ENCODE data around the gene RABGAP1.

RABGAP1 gene

GRCh38 chr9:123090956-123091355 is 150.1 kb downstream of the RABGAP1 start:
- Histone ChIP-seq H3K36me3 (ENCODE audit: insufficient read depth, low read depth, low read length) (peaks cover 93% of the 10 kb centered on the region), H3K4me1 (ENCODE audit: insufficient read depth, low read length) (no peaks in the 10 kb centered on the region; the same call in 1 of the 2 replicates), H3K9me3 (ENCODE audit: insufficient read depth, low read depth, low read length) (no peaks in the 10 kb centered on the region), H3K27ac (ENCODE audit: low read length) (no peak overlapping the region), H3K4me3 (ENCODE audit: low read length) (no peak overlapping the region), H3K27me3 (ENCODE audit: insufficient read depth, low read length) (no peaks in the 10 kb centered on the region), H3K9ac (ENCODE audit: low read depth, low read length) (no peak overlapping the region)

GRCh38 chr9:123091459-123091858 is 150.6 kb downstream of the RABGAP1 start:
- no peaks in the 10 kb centered on the region; the same call in 1 of the 2 replicates for H3K4me1 ChIP-seq (ENCODE audit: insufficient read depth, low read length)
- H3K27me3 ChIP-seq (ENCODE audit: insufficient read depth, low read length): no peaks in the 10 kb centered on the region
- H3K36me3 ChIP-seq (ENCODE audit: insufficient read depth, low read depth, low read length): peaks cover 92% of the 10 kb centered on the region

GRCh38 chr9:123093141-123093540 is 152.3 kb downstream of the RABGAP1 start:
- Histone ChIP-seq H3K4me3 (ENCODE audit: low read length) (no peak overlapping the region), H3K9ac (ENCODE audit: low read depth, low read length) (no peak overlapping the region), H3K27ac (ENCODE audit: low read length) (no peak overlapping the region), H3K9me3 (ENCODE audit: insufficient read depth, low read depth, low read length) (no peaks in the 10 kb centered on the region), H3K27me3 (ENCODE audit: insufficient read depth, low read length) (no peaks in the 10 kb centered on the region), H3K4me1 (ENCODE audit: insufficient read depth, low read length) (peaks cover 13% of the 10 kb centered on the region), H3K36me3 (ENCODE audit: insufficient read depth, low read depth, low read length) (peaks cover 93% of the 10 kb centered on the region)

More at GRCh38 chr9:123091459-123091858, 150.6 kb downstream of the RABGAP1 start:
- Histone ChIP-seq H3K9me3 (ENCODE audit: insufficient read depth, low read depth, low read length) (no peaks in the 10 kb centered on the region), H3K4me3 (ENCODE audit: low read length) (no peak overlapping the region), H3K27ac (ENCODE audit: low read length) (no peak overlapping the region), H3K9ac (ENCODE audit: low read depth, low read length) (no peak overlapping the region)

- Histone ChIP-seq H3K4me3 (ENCODE audit: low read length) (no peak overlapping the region), H3K9ac (ENCODE audit: low read depth, low read length) (no peak overlapping the region), H3K27ac (ENCODE audit: low read length) (no peak overlapping the region), H3K9me3 (ENCODE audit: insufficient read depth, low read depth, low read length) (no peaks in the 10 kb centered on the region), H3K27me3 (ENCODE audit: insufficient read depth, low read length) (no peaks in the 10 kb centered on the region), H3K36me3 (ENCODE audit: insufficient read depth, low read depth, low read length) (peaks cover 92% of the 10 kb centered on the region), H3K4me1 (ENCODE audit: insufficient read depth, low read length) (peaks cover 23% of the 10 kb centered on the region)
Measured at GRCh38 chr9:123096987-123097386, 156.2 kb downstream of the RABGAP1 start.

GRCh38 chr9:123097430-123098095 is 156.7 kb downstream of the RABGAP1 start:
- no peaks in the 10 kb centered on the region for H3K27me3 ChIP-seq (ENCODE audit: insufficient read depth, low read length)
- H3K36me3 ChIP-seq (ENCODE audit: insufficient read depth, low read depth, low read length): peaks cover 92% of the 10 kb centered on the region

GRCh38 chr9:123098096-123098459 is 157.3 kb downstream of the RABGAP1 start:
- Histone ChIP-seq H3K27ac (ENCODE audit: low read length) (no peak overlapping the region), H3K36me3 (ENCODE audit: insufficient read depth, low read depth, low read length) (peaks cover 92% of the 10 kb centered on the region), H3K9ac (ENCODE audit: low read depth, low read length) (peak overlapping the region; percentile 17; the same call in 1 of the 2 replicates), H3K4me1 (ENCODE audit: insufficient read depth, low read length) (peaks cover 31% of the 10 kb centered on the region), H3K9me3 (ENCODE audit: insufficient read depth, low read depth, low read length) (no peaks in the 10 kb centered on the region), H3K4me3 (ENCODE audit: low read length) (peak overlapping the region; percentile 34; the same call in 1 of the 2 replicates), H3K27me3 (ENCODE audit: insufficient read depth, low read length) (no peaks in the 10 kb centered on the region)

More at GRCh38 chr9:123097430-123098095, 156.7 kb downstream of the RABGAP1 start:
- Histone ChIP-seq H3K4me1 (ENCODE audit: insufficient read depth, low read length) (peaks cover 28% of the 10 kb centered on the region), H3K27ac (ENCODE audit: low read length) (no peak overlapping the region), H3K4me3 (ENCODE audit: low read length) (peak overlapping the region; percentile 34; the same call in 1 of the 2 replicates), H3K9ac (ENCODE audit: low read depth, low read length) (peak overlapping the region; percentile 17; the same call in 1 of the 2 replicates), H3K9me3 (ENCODE audit: insufficient read depth, low read depth, low read length) (no peaks in the 10 kb centered on the region)

- no peak overlapping the region for H3K27ac ChIP-seq (ENCODE audit: low read length)
- peaks cover 32% of the 10 kb centered on the region for H3K4me1 ChIP-seq (ENCODE audit: insufficient read depth, low read length)
- H3K9me3 ChIP-seq (ENCODE audit: insufficient read depth, low read depth, low read length): no peaks in the 10 kb centered on the region
- H3K9ac ChIP-seq (ENCODE audit: low read depth, low read length): peak overlapping the region; percentile 12; the same call in 1 of the 2 replicates
- H3K27me3 ChIP-seq (ENCODE audit: insufficient read depth, low read length): no peaks in the 10 kb centered on the region
- H3K36me3 ChIP-seq (ENCODE audit: insufficient read depth, low read depth, low read length): peaks cover 91% of the 10 kb centered on the region
- no peak overlapping the region for H3K4me3 ChIP-seq (ENCODE audit: low read length)
Measured at GRCh38 chr9:123099042-123099441, 158.2 kb downstream of the RABGAP1 start.

- Histone ChIP-seq H3K27ac (ENCODE audit: low read length) (no peak overlapping the region), H3K4me3 (ENCODE audit: low read length) (no peak overlapping the region), H3K9ac (ENCODE audit: low read depth, low read length) (no peak overlapping the region), H3K27me3 (ENCODE audit: insufficient read depth, low read length) (no peaks in the 10 kb centered on the region), H3K9me3 (ENCODE audit: insufficient read depth, low read depth, low read length) (no peaks in the 10 kb centered on the region), H3K4me1 (ENCODE audit: insufficient read depth, low read length) (peaks cover 32% of the 10 kb centered on the region), H3K36me3 (ENCODE audit: insufficient read depth, low read depth, low read length) (peaks cover 93% of the 10 kb centered on the region)
Measured at GRCh38 chr9:123099548-123099947, 158.7 kb downstream of the RABGAP1 start.

- H3K27me3 ChIP-seq (ENCODE audit: insufficient read depth, low read length): no peaks in the 10 kb centered on the region
- H3K4me1 ChIP-seq (ENCODE audit: insufficient read depth, low read length): peaks cover 25% of the 10 kb centered on the region
- H3K9ac ChIP-seq (ENCODE audit: low read depth, low read length): no peak overlapping the region; the same call in 1 of the 2 replicates
- peaks cover 86% of the 10 kb centered on the region for H3K36me3 ChIP-seq (ENCODE audit: insufficient read depth, low read depth, low read length)
- H3K9me3 ChIP-seq (ENCODE audit: insufficient read depth, low read depth, low read length): no peaks in the 10 kb centered on the region
- H3K4me3 ChIP-seq (ENCODE audit: low read length): no peak overlapping the region
- H3K27ac ChIP-seq (ENCODE audit: low read length): peak overlapping the region; percentile 7
Measured at GRCh38 chr9:123102375-123103113, 161.7 kb downstream of the RABGAP1 start.

GRCh38 chr9:123104807-123105206 is 164.0 kb downstream of the RABGAP1 start:
- peaks cover 12% of the 10 kb centered on the region for H3K4me1 ChIP-seq (ENCODE audit: insufficient read depth, low read length)
- H3K9me3 ChIP-seq (ENCODE audit: insufficient read depth, low read depth, low read length): no peaks in the 10 kb centered on the region
- H3K27me3 ChIP-seq (ENCODE audit: insufficient read depth, low read length): no peaks in the 10 kb centered on the region
- no peak overlapping the region for H3K27ac ChIP-seq (ENCODE audit: low read length)
- peaks cover 84% of the 10 kb centered on the region for H3K36me3 ChIP-seq (ENCODE audit: insufficient read depth, low read depth, low read length)
- H3K9ac ChIP-seq (ENCODE audit: low read depth, low read length): no peak overlapping the region
- no peak overlapping the region for H3K4me3 ChIP-seq (ENCODE audit: low read length)

GRCh38 chr9:123105490-123105889 is 164.7 kb downstream of the RABGAP1 start:
- H3K4me1 ChIP-seq (ENCODE audit: insufficient read depth, low read length): peaks cover 12% of the 10 kb centered on the region
- no peaks in the 10 kb centered on the region for H3K27me3 ChIP-seq (ENCODE audit: insufficient read depth, low read length)
- no peak overlapping the region for H3K27ac ChIP-seq (ENCODE audit: low read length)
- no peaks in the 10 kb centered on the region for H3K9me3 ChIP-seq (ENCODE audit: insufficient read depth, low read depth, low read length)
- H3K4me3 ChIP-seq (ENCODE audit: low read length): no peak overlapping the region
- peaks cover 86% of the 10 kb centered on the region for H3K36me3 ChIP-seq (ENCODE audit: insufficient read depth, low read depth, low read length)
- no peak overlapping the region for H3K9ac ChIP-seq (ENCODE audit: low read depth, low read length)
